HCT116 (cell line): ENCODE data around the gene ACRV1. TPM values are rescaled to one million over a fixed set of nuclear protein-coding genes. Genes with fewer than 3 reads are reported as not detected.

Experiments
- ATAC-seq: fragments of 200-7000 bp; cut with Tn5 transposase; 2 replicates; pipeline ENCODE4 v1.9.1; 2020; ENCODE audit warnings: mild to moderate bottlenecking, moderate library complexity
- BruUV-seq: library from RNA; stranded (reverse); fragments of 400-500 nt; replicated peaks from 2 replicates; lab custom pipeline; 2021; lab: Mats Ljungman, UMichigan
- CTCF ChIA-PET: fragments of 300-600 bp; sonication (Branson Sonifier 250); formaldehyde crosslinking; loops from one replicate; lab custom pipeline; 2021; ENCODE audit warnings: antibody characterized with exemption; lab: Charles Lee
- POLR2A ChIA-PET: fragments of 300-600, 350-600 bp; sonication (Branson Sonifier 250); formaldehyde crosslinking; loops from one replicate; lab custom pipeline; 2021; ENCODE audit warnings: antibody characterized with exemption; lab: Charles Lee
- RAD21 ChIA-PET, 2 experiments: fragments of 300-600 bp; sonication (Branson Sonifier 250); formaldehyde crosslinking; loops; one replicate each; lab custom pipeline; 2023; ENCODE audit warnings: low total read pairs in 2 of 2; ENCODE audit not compliant: uncharacterized antibody in 2 of 2, unreplicated experiment in 2 of 2, low non-redundant PET in 1 of 2; lab: Charles Lee
- DNase-seq: peaks from one replicate; pipeline ENCODE4 v3.0.0-alpha.2; 2010; ENCODE audit warnings: low read depth, low spot score
- H2AFZ ChIP-seq: fragments of 200-600 bp; shearing (Covaris generic), sonication (generic); 2 replicates; pipeline ENCODE4 v1.6.1; 2017; ENCODE audit warnings: low read depth, mixed run types, mixed read lengths, antibody characterized with exemption, low read length; ENCODE audit not compliant: poor library complexity, severe bottlenecking
- H3K27ac ChIP-seq: 2 replicates; pipeline ENCODE4 v1.5.1; 2012; ENCODE audit warnings: low read depth, low read length
- H3K27me3 ChIP-seq: fragments of 200-600 bp; sonication (generic); 2 replicates; pipeline ENCODE4 v1.6.1; 2016; ENCODE audit warnings: mixed run types, low read length, mixed read lengths; ENCODE audit not compliant: insufficient read depth
- H3K36me3 ChIP-seq, 2 experiments: fragments of 200-500 bp in 1 of 2; fragments of 200-600 bp in 1 of 2; sonication (Bioruptor generic) in 1 of 2; sonication (generic) in 1 of 2; 2 replicates each; pipeline versions ENCODE4 v1.5.1 to v1.6.1; 2014 to 2016; ENCODE audit warnings: low read length in 2 of 2, inconsistent platforms in 1 of 2, mixed read lengths in 1 of 2, mixed run types in 1 of 2; ENCODE audit not compliant: insufficient read depth in 2 of 2, control insufficient read depth in 1 of 2
- H3K4me1 ChIP-seq, 2 experiments: fragments of 200-600 bp in 1 of 2; sonication (generic) in 1 of 2; 2 replicates each; pipeline versions ENCODE4 v1.5.1 to v1.6.1; 2012 to 2017; ENCODE audit warnings: low read length in 2 of 2, inconsistent platforms in 1 of 2, mild to moderate bottlenecking in 1 of 2, mixed read lengths in 1 of 2, mixed run types in 1 of 2, moderate library complexity in 1 of 2; ENCODE audit not compliant: insufficient read depth in 2 of 2, control insufficient read depth in 1 of 2
- H3K4me2 ChIP-seq: fragments of 200-600 bp; sonication (generic); 2 replicates; pipeline ENCODE4 v1.6.1; 2017; ENCODE audit warnings: mixed run types, low read length, mixed read lengths
- H3K4me3 ChIP-seq, 2 experiments: fragments of 200-600 bp in 1 of 2; sonication (generic) in 1 of 2; replicated peaks in 1 of 2; 2 replicates each; pipeline ENCODE4 v1.5.1; 2011 to 2016; ENCODE audit warnings: low read length in 2 of 2, control low read depth in 1 of 2, low read depth in 1 of 2, mild to moderate bottlenecking in 1 of 2, mixed read lengths in 1 of 2, mixed run types in 1 of 2
- H3K79me2 ChIP-seq: fragments of 200-600 bp; sonication (generic); 2 replicates; pipeline ENCODE4 v1.6.1; 2017; ENCODE audit warnings: mild to moderate bottlenecking, mixed run types, low read length, moderate library complexity, mixed read lengths; ENCODE audit not compliant: insufficient read depth
- H3K9ac ChIP-seq: fragments of 200-600 bp; sonication (generic); 2 replicates; pipeline ENCODE4 v1.6.1; 2016; ENCODE audit warnings: low read length, mixed read lengths
- H3K9me2 ChIP-seq: fragments of 200-600 bp; sonication (generic), shearing (Covaris generic); 2 replicates; pipeline ENCODE4 v1.6.1; 2017; ENCODE audit warnings: mixed run types, mild to moderate bottlenecking, moderate library complexity; ENCODE audit not compliant: insufficient read depth
- H3K9me3 ChIP-seq, 2 experiments: fragments of 200-500 bp in 1 of 2; fragments of 200-600 bp in 1 of 2; sonication (Bioruptor generic) in 1 of 2; sonication (generic) in 1 of 2; 2 replicates each; pipeline ENCODE4 v1.6.1; 2014 to 2017; ENCODE audit warnings: low read length in 2 of 2, mixed read lengths in 2 of 2, inconsistent platforms in 1 of 2, low read depth in 1 of 2, mild to moderate bottlenecking in 1 of 2, mixed run types in 1 of 2, moderate library complexity in 1 of 2; ENCODE audit not compliant: control insufficient read depth in 1 of 2, insufficient read depth in 1 of 2
- H4K20me1 ChIP-seq: fragments of 200-600 bp; sonication (generic), shearing (Covaris generic); 2 replicates; pipeline ENCODE4 v1.6.1; 2017; ENCODE audit warnings: mixed run types, mild to moderate bottlenecking, moderate library complexity; ENCODE audit not compliant: insufficient read depth
- CBX3 ChIP-seq: IDR thresholded peaks from 2 replicates; pipeline ENCODE4 v1.6.1; 2012; ENCODE audit warnings: low read depth
- CEBPB ChIP-seq: IDR thresholded peaks from 2 replicates; pipeline ENCODE4 v1.6.1; 2012; ENCODE audit warnings: low read depth
- EGR1 ChIP-seq: IDR thresholded peaks from 2 replicates; pipeline ENCODE4 v1.6.1; 2012; ENCODE audit warnings: low read depth
- ELF1 ChIP-seq: IDR thresholded peaks from 2 replicates; pipeline ENCODE4 v1.6.1; 2012; ENCODE audit warnings: low read depth, borderline replicate concordance
- EZH2 ChIP-seq: fragments of 200-600 bp; sonication (generic); IDR thresholded peaks from 2 replicates; pipeline ENCODE4 v1.6.1; 2017; ENCODE audit warnings: antibody characterized with exemption, mixed run types
- FOSL1 ChIP-seq: IDR thresholded peaks from 2 replicates; pipeline ENCODE4 v1.6.1; 2012; ENCODE audit warnings: low read depth
- JUND ChIP-seq: IDR thresholded peaks from 2 replicates; pipeline ENCODE4 v1.6.1; 2012
- POLR2A ChIP-seq: IDR thresholded peaks from 2 replicates; pipeline ENCODE4 v1.7.0; 2011; ENCODE audit warnings: borderline replicate concordance; ENCODE audit not compliant: insufficient read depth, insufficient read length; ENCODE audit errors: extremely low read depth
- POLR2AphosphoS5 ChIP-seq: IDR thresholded peaks from 2 replicates; pipeline ENCODE4 v1.6.1; 2011; ENCODE audit warnings: mild to moderate bottlenecking, low read depth, low read length, moderate library complexity
- SIN3A ChIP-seq: IDR thresholded peaks from 2 replicates; pipeline ENCODE4 v1.6.1; 2012; ENCODE audit warnings: low read depth
- SP1 ChIP-seq: IDR thresholded peaks from 2 replicates; pipeline ENCODE4 v1.6.1; 2012; ENCODE audit warnings: low read depth
- SRF ChIP-seq: IDR thresholded peaks from 2 replicates; pipeline ENCODE4 v1.6.1; 2012; ENCODE audit warnings: low read depth
- TCF7L2 ChIP-seq: IDR thresholded peaks from 2 replicates; pipeline ENCODE4 v1.7.0; 2011; ENCODE audit warnings: borderline replicate concordance, inconsistent platforms; ENCODE audit not compliant: insufficient read depth, insufficient read length; ENCODE audit errors: extremely low read depth
- ZFX ChIP-seq: fragments of 450-650 bp; IDR thresholded peaks from 2 replicates; pipeline ENCODE4 v1.6.1; 2017
- ZNF274 ChIP-seq: fragments of 200-500 bp; sonication (Bioruptor generic); IDR thresholded peaks from 2 replicates; pipeline ENCODE4 v1.6.1; 2014; ENCODE audit warnings: mild to moderate bottlenecking, low read depth, low read length, inconsistent platforms
- intact Hi-C: fragments of 100-400 bp; cut with micrococcal nuclease; formaldehyde crosslinking; loops from 2 replicates; pipeline ENCODE4 v1.10.0; 2022
- total RNA-seq: library from RNA; stranded (reverse); gene quantifications from one replicate; pipeline ENCODE4 v1.2.1, GENCODE V29; 2021; ENCODE audit not compliant: unreplicated experiment
- TF ChIP-seq, protein P1 (sequence below): IDR thresholded peaks from 2 replicates; pipeline ENCODE4 v1.6.1; 2012; ENCODE audit warnings: low read depth
- TF ChIP-seq, protein P2 (sequence below), 3 experiments: fragments of 200-600 bp in 1 of 3; sonication (generic) in 1 of 3; IDR thresholded peaks in 2 of 3; conservative IDR thresholded peaks in 1 of 3; 2 replicates each; pipeline ENCODE4 v1.5.1; 2012 to 2017; ENCODE audit warnings: low read depth in 2 of 3, low read length in 2 of 3, antibody characterized with exemption in 1 of 3, borderline replicate concordance in 1 of 3, control low read depth in 1 of 3, mild to moderate bottlenecking in 1 of 3, mixed read lengths in 1 of 3, mixed run types in 1 of 3, moderate library complexity in 1 of 3; ENCODE audit not compliant: insufficient read depth in 1 of 3
- TF ChIP-seq, protein P3 (sequence below): IDR thresholded peaks from 2 replicates; pipeline ENCODE4 v1.6.1; 2011; ENCODE audit warnings: mild to moderate bottlenecking, low read length, moderate library complexity; ENCODE audit not compliant: insufficient replicate concordance; ENCODE audit errors: extremely low read depth
- TF ChIP-seq, protein P4 (sequence below): IDR thresholded peaks from 2 replicates; pipeline ENCODE4 v1.6.1; 2012
- TF ChIP-seq, protein P5 (sequence below): IDR thresholded peaks from 2 replicates; pipeline ENCODE4 v1.6.1; 2012

ACRV1 gene
- total RNA-seq, 1 experiment from 2014 or later, result not detected

DNA sequence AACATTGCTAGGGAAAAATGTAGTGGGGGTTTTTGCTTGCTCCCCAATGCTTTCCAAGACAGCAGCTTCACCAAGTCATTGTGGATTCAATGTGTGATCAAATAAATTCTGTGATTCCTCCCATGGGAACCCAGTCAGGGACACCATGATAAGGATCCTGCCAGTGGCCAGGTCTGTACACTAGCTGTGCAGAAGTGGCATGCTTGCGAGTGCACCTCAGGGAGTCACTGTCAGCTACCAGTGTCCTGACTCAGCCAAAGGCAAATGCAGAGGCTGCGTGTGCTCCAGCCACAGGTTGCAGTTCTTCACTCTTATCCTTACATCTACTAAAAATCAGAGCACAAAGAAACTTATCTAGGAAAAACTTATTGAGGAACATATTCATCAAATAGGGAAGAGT, 9.4 kb upstream of the ACRV1 start:
- H3K4me2 ChIP-seq, result no peak overlapping the region
- CTCF ChIA-PET, result interaction anchor here (1.3 kb wide), 1 partner anchor 10 kb away, joined by 3 read pairs; no protein-coding TSS in a partner anchor
- intact Hi-C loops, result no loop called here
- no peaks in the 10 kb centered on the region for H4K20me1 ChIP-seq
- H2AFZ ChIP-seq, result no peak overlapping the region
- BruUV-seq, result no TSS peak
- no peaks in the 10 kb centered on the region for H3K9me2 ChIP-seq
- DNase-seq (no peak), ATAC-seq (no peak)
- RAD21 ChIA-PET, result no interaction called here
- TF ChIP-seq SRF, result no peak
- no peak for TF ChIP-seq ZFX
- TF ChIP-seq, protein P1, sequence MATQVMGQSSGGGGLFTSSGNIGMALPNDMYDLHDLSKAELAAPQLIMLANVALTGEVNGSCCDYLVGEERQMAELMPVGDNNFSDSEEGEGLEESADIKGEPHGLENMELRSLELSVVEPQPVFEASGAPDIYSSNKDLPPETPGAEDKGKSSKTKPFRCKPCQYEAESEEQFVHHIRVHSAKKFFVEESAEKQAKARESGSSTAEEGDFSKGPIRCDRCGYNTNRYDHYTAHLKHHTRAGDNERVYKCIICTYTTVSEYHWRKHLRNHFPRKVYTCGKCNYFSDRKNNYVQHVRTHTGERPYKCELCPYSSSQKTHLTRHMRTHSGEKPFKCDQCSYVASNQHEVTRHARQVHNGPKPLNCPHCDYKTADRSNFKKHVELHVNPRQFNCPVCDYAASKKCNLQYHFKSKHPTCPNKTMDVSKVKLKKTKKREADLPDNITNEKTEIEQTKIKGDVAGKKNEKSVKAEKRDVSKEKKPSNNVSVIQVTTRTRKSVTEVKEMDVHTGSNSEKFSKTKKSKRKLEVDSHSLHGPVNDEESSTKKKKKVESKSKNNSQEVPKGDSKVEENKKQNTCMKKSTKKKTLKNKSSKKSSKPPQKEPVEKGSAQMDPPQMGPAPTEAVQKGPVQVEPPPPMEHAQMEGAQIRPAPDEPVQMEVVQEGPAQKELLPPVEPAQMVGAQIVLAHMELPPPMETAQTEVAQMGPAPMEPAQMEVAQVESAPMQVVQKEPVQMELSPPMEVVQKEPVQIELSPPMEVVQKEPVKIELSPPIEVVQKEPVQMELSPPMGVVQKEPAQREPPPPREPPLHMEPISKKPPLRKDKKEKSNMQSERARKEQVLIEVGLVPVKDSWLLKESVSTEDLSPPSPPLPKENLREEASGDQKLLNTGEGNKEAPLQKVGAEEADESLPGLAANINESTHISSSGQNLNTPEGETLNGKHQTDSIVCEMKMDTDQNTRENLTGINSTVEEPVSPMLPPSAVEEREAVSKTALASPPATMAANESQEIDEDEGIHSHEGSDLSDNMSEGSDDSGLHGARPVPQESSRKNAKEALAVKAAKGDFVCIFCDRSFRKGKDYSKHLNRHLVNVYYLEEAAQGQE, result no peak
- TF ChIP-seq TCF7L2, result no peak
- no peak for TF ChIP-seq POLR2A
- TF ChIP-seq SIN3A, result no peak
- TF ChIP-seq, protein P2, sequence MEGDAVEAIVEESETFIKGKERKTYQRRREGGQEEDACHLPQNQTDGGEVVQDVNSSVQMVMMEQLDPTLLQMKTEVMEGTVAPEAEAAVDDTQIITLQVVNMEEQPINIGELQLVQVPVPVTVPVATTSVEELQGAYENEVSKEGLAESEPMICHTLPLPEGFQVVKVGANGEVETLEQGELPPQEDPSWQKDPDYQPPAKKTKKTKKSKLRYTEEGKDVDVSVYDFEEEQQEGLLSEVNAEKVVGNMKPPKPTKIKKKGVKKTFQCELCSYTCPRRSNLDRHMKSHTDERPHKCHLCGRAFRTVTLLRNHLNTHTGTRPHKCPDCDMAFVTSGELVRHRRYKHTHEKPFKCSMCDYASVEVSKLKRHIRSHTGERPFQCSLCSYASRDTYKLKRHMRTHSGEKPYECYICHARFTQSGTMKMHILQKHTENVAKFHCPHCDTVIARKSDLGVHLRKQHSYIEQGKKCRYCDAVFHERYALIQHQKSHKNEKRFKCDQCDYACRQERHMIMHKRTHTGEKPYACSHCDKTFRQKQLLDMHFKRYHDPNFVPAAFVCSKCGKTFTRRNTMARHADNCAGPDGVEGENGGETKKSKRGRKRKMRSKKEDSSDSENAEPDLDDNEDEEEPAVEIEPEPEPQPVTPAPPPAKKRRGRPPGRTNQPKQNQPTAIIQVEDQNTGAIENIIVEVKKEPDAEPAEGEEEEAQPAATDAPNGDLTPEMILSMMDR (IDR thresholded peaks at IDR 0.05 in 2 of 3, conservative IDR thresholded peaks at IDR 0.05 in 1 of 3; ENCODE audit: borderline replicate concordance in 1 of 3, insufficient read depth in 1 of 3, low read depth in 2 of 3, low read length in 2 of 3), result no peak
- no peak for TF ChIP-seq POLR2AphosphoS5
- no peak for TF ChIP-seq ZNF274
- TF ChIP-seq ELF1, result no peak
- no peak for TF ChIP-seq FOSL1
- no peak for TF ChIP-seq EZH2
- TF ChIP-seq, protein P3, sequence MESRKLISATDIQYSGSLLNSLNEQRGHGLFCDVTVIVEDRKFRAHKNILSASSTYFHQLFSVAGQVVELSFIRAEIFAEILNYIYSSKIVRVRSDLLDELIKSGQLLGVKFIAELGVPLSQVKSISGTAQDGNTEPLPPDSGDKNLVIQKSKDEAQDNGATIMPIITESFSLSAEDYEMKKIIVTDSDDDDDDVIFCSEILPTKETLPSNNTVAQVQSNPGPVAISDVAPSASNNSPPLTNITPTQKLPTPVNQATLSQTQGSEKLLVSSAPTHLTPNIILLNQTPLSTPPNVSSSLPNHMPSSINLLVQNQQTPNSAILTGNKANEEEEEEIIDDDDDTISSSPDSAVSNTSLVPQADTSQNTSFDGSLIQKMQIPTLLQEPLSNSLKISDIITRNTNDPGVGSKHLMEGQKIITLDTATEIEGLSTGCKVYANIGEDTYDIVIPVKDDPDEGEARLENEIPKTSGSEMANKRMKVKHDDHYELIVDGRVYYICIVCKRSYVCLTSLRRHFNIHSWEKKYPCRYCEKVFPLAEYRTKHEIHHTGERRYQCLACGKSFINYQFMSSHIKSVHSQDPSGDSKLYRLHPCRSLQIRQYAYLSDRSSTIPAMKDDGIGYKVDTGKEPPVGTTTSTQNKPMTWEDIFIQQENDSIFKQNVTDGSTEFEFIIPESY, result no peak
- TF ChIP-seq JUND, result no peak
- TF ChIP-seq, protein P4, sequence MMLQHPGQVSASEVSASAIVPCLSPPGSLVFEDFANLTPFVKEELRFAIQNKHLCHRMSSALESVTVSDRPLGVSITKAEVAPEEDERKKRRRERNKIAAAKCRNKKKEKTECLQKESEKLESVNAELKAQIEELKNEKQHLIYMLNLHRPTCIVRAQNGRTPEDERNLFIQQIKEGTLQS, result no peak
- TF ChIP-seq SP1, result no peak
- TF ChIP-seq, protein P5, sequence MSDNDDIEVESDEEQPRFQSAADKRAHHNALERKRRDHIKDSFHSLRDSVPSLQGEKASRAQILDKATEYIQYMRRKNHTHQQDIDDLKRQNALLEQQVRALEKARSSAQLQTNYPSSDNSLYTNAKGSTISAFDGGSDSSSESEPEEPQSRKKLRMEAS, result no peak
- no peak for TF ChIP-seq CEBPB
- no peak for TF ChIP-seq EGR1
- no peak for TF ChIP-seq CBX3
- H3K9me3 ChIP-seq, result no peaks in the 10 kb centered on the region
- H3K79me2 ChIP-seq, result no peaks in the 10 kb centered on the region
- POLR2A ChIA-PET, result no interaction called here
- H3K36me3 ChIP-seq, result no peaks in the 10 kb centered on the region
- no peak overlapping the region for H3K9ac ChIP-seq
- no peak overlapping the region for H3K4me3 ChIP-seq
- no peaks in the 10 kb centered on the region for H3K4me1 ChIP-seq
- H3K27ac ChIP-seq, result no peak overlapping the region
- H3K27me3 ChIP-seq, result no peaks in the 10 kb centered on the region
